Inflammatory macrophage treated with lipopolysaccharide for 1 hour (primary cell): Measurements from ENCODE around the gene CTAG1A.
A peak's percentile ranks its signal among the peaks of the same experiment; 100 is the strongest.
"Not testable (repeated sequence)": the region's sequence is repeated elsewhere in the genome, so short reads cannot be mapped to it uniquely, and the experiment has no call there.

ENCODE experiments used
- DNase-seq, 2 donors: peaks; one replicate each; pipeline ENCODE4 v3.0.0-alpha.2; 2020 to 2022

CTAG1A gene

GRCh38 chrX:154575076-154575475 is 9.9 kb upstream of the CTAG1A start:
- not testable (repeated sequence) for DNase-seq

GRCh38 chrX:154582994-154583393 is 1.9 kb upstream of the CTAG1A start:
- DNase-seq: not testable (repeated sequence)

- DNase-seq: not testable (repeated sequence)
Measured at GRCh38 chrX:154590415-154590814, 5.5 kb downstream of the CTAG1A start.

GRCh38 chrX:154592505-154592904 is 7.6 kb downstream of the CTAG1A start:
- DNase-seq: no peak

GRCh38 chrX:154593201-154593600 is 8.3 kb downstream of the CTAG1A start:
- DNase-seq: no peak

GRCh38 chrX:154594491-154594890 is 9.6 kb downstream of the CTAG1A start:
- no peak for DNase-seq

- DNase-seq: peak in 1 of 2 donors; percentile 16
Measured at GRCh38 chrX:154595559-154596249, 10.8 kb downstream of the CTAG1A start.

GRCh38 chrX:154596290-154596929 is 11.5 kb downstream of the CTAG1A start:
- DNase-seq: no peak

- DNase-seq: no peak
Measured at GRCh38 chrX:154597221-154597620, 12.3 kb downstream of the CTAG1A start.

- DNase-seq: no peak
Measured at GRCh38 chrX:154598656-154599055, 13.7 kb downstream of the CTAG1A start.

- no peak for DNase-seq
Measured at GRCh38 chrX:154599531-154599930, 14.6 kb downstream of the CTAG1A start.

GRCh38 chrX:154600759-154601374 is 15.9 kb downstream of the CTAG1A start:
- DNase-seq: no peak

GRCh38 chrX:154602226-154602625 is 17.3 kb downstream of the CTAG1A start:
- DNase-seq: no peak

GRCh38 chrX:154602766-154603437 is 18.0 kb downstream of the CTAG1A start:
- DNase-seq: no peak

GRCh38 chrX:154603438-154604430 is 18.8 kb downstream of the CTAG1A start:
- DNase-seq: no peak

GRCh38 chrX:154605566-154605965 is 20.6 kb downstream of the CTAG1A start:
- DNase-seq: no peak

- DNase-seq: no peak
Measured at GRCh38 chrX:154607370-154607769, 22.4 kb downstream of the CTAG1A start.

- DNase-seq: not testable (repeated sequence)
Measured at GRCh38 chrX:154607976-154608375, 23.0 kb downstream of the CTAG1A start.

GRCh38 chrX:154608823-154609222 is 23.9 kb downstream of the CTAG1A start:
- DNase-seq: not testable (repeated sequence)

- DNase-seq: not testable (repeated sequence)
Measured at GRCh38 chrX:154611146-154611545, 26.2 kb downstream of the CTAG1A start.

GRCh38 chrX:154613586-154613985 is 28.7 kb downstream of the CTAG1A start:
- not testable (repeated sequence) for DNase-seq

GRCh38 chrX:154619182-154619581 is 34.2 kb downstream of the CTAG1A start, which contains the start of gene CTAG1B:
CTAG1B (minus strand) TSS chrX:154619282; CDS start chrX:154619218, 64 bp downstream.
- not testable (repeated sequence) for DNase-seq
